GM23338 (cell line): ENCODE measurements around the gene KIFC3. TPM values are rescaled to one million over a fixed set of nuclear protein-coding genes. Genes with fewer than 3 reads are reported as not detected.

ENCODE experiments used
- ATAC-seq: fragments of 200-7000 bp; cut with Tn5 transposase; 3 replicates; pipeline ENCODE4 v1.9.1; 2020
- DNase-seq: peaks from one replicate; pipeline ENCODE4 v3.0.0-alpha.2; 2015; ENCODE audit warnings: low spot score
- H2AFZ ChIP-seq: fragments of 200-600 bp; sonication (generic); 2 replicates; pipeline ENCODE4 v1.8.0; 2016; ENCODE audit warnings: antibody characterized with exemption, mild to moderate bottlenecking, moderate library complexity
- H3F3A ChIP-seq: fragments of 200-600 bp; sonication (generic); replicated peaks from 2 replicates; pipeline ENCODE4 v1.8.0; 2017; ENCODE audit warnings: antibody characterized with exemption, mixed run types, low read depth
- H3K27ac ChIP-seq: fragments of 200-600 bp; sonication (generic); 2 replicates; pipeline ENCODE4 v1.6.1; 2016; ENCODE audit warnings: low read depth
- H3K27me3 ChIP-seq: fragments of 200-600 bp; sonication (generic); 2 replicates; pipeline ENCODE4 v1.8.0; 2016; ENCODE audit warnings: mild to moderate bottlenecking, mixed run types, moderate library complexity; ENCODE audit not compliant: insufficient read depth
- H3K36me3 ChIP-seq: fragments of 200-600 bp; sonication (generic); 2 replicates; pipeline ENCODE4 v1.8.0; 2016; ENCODE audit warnings: mild to moderate bottlenecking; ENCODE audit not compliant: insufficient read depth
- H3K4me1 ChIP-seq: fragments of 200-600 bp; sonication (generic); 2 replicates; pipeline ENCODE4 v1.8.0; 2016; ENCODE audit warnings: mild to moderate bottlenecking, moderate library complexity; ENCODE audit not compliant: insufficient read depth
- H3K4me2 ChIP-seq: fragments of 200-600 bp; sonication (generic); 2 replicates; pipeline ENCODE4 v1.7.1; 2017; ENCODE audit warnings: mixed run types
- H3K4me3 ChIP-seq: fragments of 200-600 bp; sonication (generic); 2 replicates; pipeline ENCODE4 v1.6.1; 2016; ENCODE audit warnings: mixed run types
- H3K79me2 ChIP-seq: fragments of 200-600 bp; sonication (generic); replicated peaks from 2 replicates; pipeline ENCODE4 v1.8.0; 2017; ENCODE audit warnings: mild to moderate bottlenecking; ENCODE audit not compliant: insufficient read depth
- H3K9me2 ChIP-seq: fragments of 200-600 bp; sonication (generic); 2 replicates; pipeline ENCODE4 v1.8.0; 2017; ENCODE audit not compliant: insufficient read depth
- H4K20me1 ChIP-seq: fragments of 200-600 bp; sonication (generic); replicated peaks from 2 replicates; pipeline ENCODE4 v1.8.0; 2017; ENCODE audit warnings: mild to moderate bottlenecking; ENCODE audit not compliant: insufficient read depth
- H3K27ac Mint-ChIP-seq: 2 replicates; pipeline ENCODE4 v1.8.0; 2020; ENCODE audit warnings: inconsistent platforms, mild to moderate bottlenecking, moderate library complexity, mixed read lengths
- H3K27me3 Mint-ChIP-seq: 3 replicates; pipeline ENCODE4 v1.8.0; 2022; ENCODE audit warnings: low read depth, mild to moderate bottlenecking, moderate library complexity, mixed read lengths, inconsistent platforms; ENCODE audit not compliant: insufficient read depth, poor library complexity
- H3K36me3 Mint-ChIP-seq: 3 replicates; pipeline ENCODE4 v1.8.0; 2021; ENCODE audit warnings: low read depth, mild to moderate bottlenecking, inconsistent platforms, moderate library complexity, mixed read lengths
- H3K4me1 Mint-ChIP-seq: 3 replicates; pipeline ENCODE4 v1.8.0; 2020; ENCODE audit warnings: mild to moderate bottlenecking, inconsistent platforms, mixed read lengths
- H3K4me3 Mint-ChIP-seq: 3 replicates; pipeline ENCODE4 v1.8.0; 2021; ENCODE audit warnings: moderate library complexity, mild to moderate bottlenecking, inconsistent platforms, mixed read lengths
- H3K9me3 Mint-ChIP-seq: 3 replicates; pipeline ENCODE4 v1.8.0; 2020; ENCODE audit warnings: moderate library complexity, mild to moderate bottlenecking, inconsistent platforms, mixed read lengths
- CREB1 ChIP-seq: fragments of 250-450 bp; sonication (Bioruptor Pico); IDR thresholded peaks from 2 replicates; pipeline ENCODE4 v1.5.0; 2020; ENCODE audit warnings: low read depth, mild to moderate bottlenecking, moderate library complexity
- CTCF ChIP-seq, 2 experiments: fragments of 200-600 bp in 1 of 2; sonication (generic) in 1 of 2; conservative IDR thresholded peaks; 2 replicates each; pipeline versions ENCODE4 v1.5.1 to v1.6.1; 2016 to 2017; ENCODE audit warnings: antibody characterized with exemption in 2 of 2, low read depth in 2 of 2, mild to moderate bottlenecking in 2 of 2, moderate library complexity in 1 of 2
- EZH2 ChIP-seq: fragments of 200-600 bp; sonication (generic); IDR thresholded peaks from one replicate; pipeline ENCODE4 v1.8.0; 2017; ENCODE audit warnings: antibody characterized with exemption, mild to moderate bottlenecking, low read depth; ENCODE audit not compliant: unreplicated experiment
- EZH2phosphoT487 ChIP-seq: fragments of 200-600 bp; sonication (generic); IDR thresholded peaks from one replicate; pipeline ENCODE4 v1.8.1; 2018; ENCODE audit warnings: antibody characterized with exemption; ENCODE audit not compliant: unreplicated experiment
- NANOG ChIP-seq: IDR thresholded peaks from 2 replicates; pipeline ENCODE4 v1.6.1; 2016; ENCODE audit warnings: antibody characterized with exemption, borderline replicate concordance
- STAT1 ChIP-seq: IDR thresholded peaks from one replicate; pipeline ENCODE4 v1.6.1; 2016; ENCODE audit warnings: antibody characterized with exemption; ENCODE audit not compliant: unreplicated experiment
- polyA plus RNA-seq: library from polyadenylated mRNA; unstranded; fragments of >200 nt; fragmentation: Nextera tagmentation; extraction: Ambion mirVana; gene quantifications from 2 replicates; pipeline ENCODE4 v1.2.1, GENCODE V29; 2016
- total RNA-seq: library from RNA; depleted of rRNA; stranded (reverse); fragments of >200 nt; shearing (Covaris generic); gene quantifications from 2 replicates; pipeline ENCODE4 v1.2.3, GENCODE V29; 2014

KIFC3 gene
- total and polyA plus RNA-seq, 2 experiments from 2014 or later, result 4.4 to 12.5 TPM

DNA sequence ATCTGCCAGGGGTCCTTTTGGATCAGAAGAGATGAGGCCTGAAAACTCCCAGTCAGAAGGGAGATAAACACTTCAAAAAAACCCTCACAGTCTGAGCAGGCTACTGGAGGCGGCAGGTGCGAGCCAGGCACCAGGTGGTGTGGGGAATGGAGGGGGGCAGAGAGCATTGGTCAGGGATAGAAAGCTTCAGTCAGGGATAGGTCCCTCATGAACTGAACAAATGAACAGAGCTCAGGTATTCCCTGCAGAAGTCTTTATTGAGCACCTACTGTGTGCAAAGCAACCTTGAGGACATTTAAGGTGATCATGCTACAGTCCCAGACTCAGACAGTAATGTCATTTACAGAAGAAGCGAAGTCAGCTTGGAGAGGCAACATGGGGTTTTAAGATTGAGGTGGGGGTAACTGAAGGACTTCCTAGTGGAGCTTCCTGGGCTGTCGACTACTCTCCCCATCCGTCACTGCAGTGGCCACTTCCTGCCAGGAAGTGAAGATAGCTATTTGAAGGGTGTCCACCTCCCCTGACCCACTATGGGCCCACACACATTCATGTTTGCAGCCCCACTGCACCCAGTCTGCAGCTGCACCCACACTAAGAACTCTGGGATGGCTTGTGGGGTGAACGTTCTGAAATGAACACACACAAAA is 3.2 kb downstream of the KIFC3 start:
- no peaks in the 10 kb centered on the region; the same call in 1 of the 2 replicates for H4K20me1 ChIP-seq

DNA sequence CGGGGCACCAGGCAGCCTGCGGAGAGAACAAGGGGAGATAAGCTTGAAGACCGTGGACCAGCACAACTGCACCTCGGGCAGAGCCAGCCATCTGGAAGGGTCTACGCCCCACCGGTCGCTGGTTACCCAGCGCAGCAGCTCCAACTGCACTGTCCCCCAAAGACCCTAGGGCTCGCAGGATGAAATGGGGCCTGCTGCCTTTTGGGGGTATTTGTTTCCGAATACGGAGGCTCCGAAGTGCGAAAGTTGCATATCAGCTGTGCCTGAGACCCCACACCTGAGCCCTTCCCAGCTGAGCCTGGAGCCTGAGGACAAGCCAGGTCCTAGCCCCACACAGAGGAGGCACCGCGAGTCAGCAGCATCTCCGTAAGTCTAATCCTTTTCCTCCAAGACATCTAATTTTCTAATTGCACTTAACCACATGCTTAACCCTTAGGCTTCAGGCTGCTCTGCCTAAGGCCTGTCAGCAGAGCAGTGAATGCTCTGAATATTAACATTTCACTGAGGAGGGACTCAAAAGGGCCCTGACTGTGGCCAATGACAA is 4.0 kb downstream of the KIFC3 start:
- Mint-ChIP-seq H3K36me3 (no peaks in the 10 kb centered on the region; the same call in 2 of the 3 replicates), H3K27me3 (peaks cover 28% of the 10 kb centered on the region), H3K4me3 (peak overlapping the region; percentile 71), H3K27ac (no peak overlapping the region), H3K4me1 (peaks cover 54% of the 10 kb centered on the region), H3K9me3 (no peaks in the 10 kb centered on the region; the same call in 2 of the 3 replicates)
- ATAC-seq (peak; percentile 12), DNase-seq (no peak)
- peak overlapping the region; percentile 80 for H3K4me2 ChIP-seq
- no peak for TF ChIP-seq CTCF (conservative IDR thresholded peaks at IDR 0.05; ENCODE audit: low read depth in 2 of 2)
- no peak for TF ChIP-seq EZH2
- TF ChIP-seq STAT1, result no peak
- H3K4me3 ChIP-seq, result peak overlapping the region; percentile 55
- H2AFZ ChIP-seq, result peak overlapping the region; percentile 91
- H3F3A ChIP-seq, result peaks cover 13% of the 10 kb centered on the region; the same call in 1 of the 2 replicates
- H4K20me1 ChIP-seq, result no peaks in the 10 kb centered on the region; the same call in 1 of the 2 replicates
- peaks cover 42% of the 10 kb centered on the region for H3K4me1 ChIP-seq
- no peaks in the 10 kb centered on the region for H3K9me2 ChIP-seq
- H3K27ac ChIP-seq, result no peak overlapping the region
- no peaks in the 10 kb centered on the region for H3K79me2 ChIP-seq
- H3K27me3 ChIP-seq, result peaks cover 12% of the 10 kb centered on the region
- H3K36me3 ChIP-seq, result no peaks in the 10 kb centered on the region

More for the DNA sequence above, 3.2 kb downstream of the KIFC3 start:
- no peak overlapping the region for H2AFZ ChIP-seq
- DNase-seq, result no peak
- no peaks in the 10 kb centered on the region; the same call in 2 of the 3 replicates for H3K9me3 Mint-ChIP-seq
- peaks cover 60% of the 10 kb centered on the region for H3K4me1 Mint-ChIP-seq
- no peak overlapping the region for H3K27ac ChIP-seq
- no peaks in the 10 kb centered on the region for H3K9me2 ChIP-seq
- TF ChIP-seq CTCF (conservative IDR thresholded peaks at IDR 0.05; ENCODE audit: low read depth in 2 of 2) (no peak), CREB1 (CRISPR knock-in tag) (no peak), EZH2 (no peak), NANOG (no peak), EZH2phosphoT487 (no peak), STAT1 (no peak)
- peaks cover 16% of the 10 kb centered on the region; the same call in 1 of the 2 replicates for H3F3A ChIP-seq
- H3K36me3 ChIP-seq, result no peaks in the 10 kb centered on the region
- no peaks in the 10 kb centered on the region for H3K79me2 ChIP-seq
- H3K4me1 ChIP-seq, result peaks cover 50% of the 10 kb centered on the region
- peaks cover 12% of the 10 kb centered on the region for H3K27me3 ChIP-seq
- no peak overlapping the region for H3K27ac Mint-ChIP-seq
- H3K27me3 Mint-ChIP-seq, result peaks cover 33% of the 10 kb centered on the region
- H3K36me3 Mint-ChIP-seq, result no peaks in the 10 kb centered on the region; the same call in 2 of the 3 replicates
- peak overlapping the region; percentile 80 for H3K4me2 ChIP-seq
- no peak overlapping the region; the same call in 1 of the 2 replicates for H3K4me3 ChIP-seq
- peak overlapping the region; percentile 26; the same call in 2 of the 3 replicates for H3K4me3 Mint-ChIP-seq
- ATAC-seq, result no peak
